ENCODE measurements around the gene POLRMT.
"Not testable (repeated sequence)": the region's sequence is repeated elsewhere in the genome, so short reads cannot be mapped to it uniquely, and the experiment has no call there.

POLRMT gene

GRCh38 chr19:612941-613340, 20.4 kb downstream of the POLRMT start:
- DNase-seq (ENCODE audit: low read depth in 2 of 2, low spot score in 1 of 2), result no peak

GRCh38 chr19:611481-611868, 21.9 kb downstream of the POLRMT start:
- DNase-seq (ENCODE audit: low read depth in 2 of 2, low spot score in 1 of 2), result no peak

- DNase-seq (ENCODE audit: low read depth in 2 of 2, low spot score in 1 of 2), result no peak
Measured at GRCh38 chr19:610801-611480, 22.4 kb downstream of the POLRMT start.

- no peak for DNase-seq (ENCODE audit: low read depth in 2 of 2, low spot score in 1 of 2)
Measured at GRCh38 chr19:610071-610800, 23.1 kb downstream of the POLRMT start.

- no peak for DNase-seq (ENCODE audit: low read depth in 2 of 2, low spot score in 1 of 2)
Measured at GRCh38 chr19:609004-609346, 24.4 kb downstream of the POLRMT start.

GRCh38 chr19:608155-609003, 25.0 kb downstream of the POLRMT start:
- DNase-seq (ENCODE audit: low read depth in 2 of 2, low spot score in 1 of 2), result no peak

GRCh38 chr19:607301-608154, 25.8 kb downstream of the POLRMT start:
- no peak for DNase-seq (ENCODE audit: low read depth in 2 of 2, low spot score in 1 of 2)

- not testable (repeated sequence) for DNase-seq (ENCODE audit: low read depth in 2 of 2, low spot score in 1 of 2)
Measured at GRCh38 chr19:605061-605971, 28.0 kb downstream of the POLRMT start.

- DNase-seq (ENCODE audit: low read depth in 2 of 2, low spot score in 1 of 2), result no peak
Measured at GRCh38 chr19:604355-604754, 29.0 kb downstream of the POLRMT start.

- not testable (repeated sequence) for DNase-seq (ENCODE audit: low read depth in 2 of 2, low spot score in 1 of 2)
Measured at GRCh38 chr19:603779-604178, 29.6 kb downstream of the POLRMT start.

- DNase-seq (ENCODE audit: low read depth in 2 of 2, low spot score in 1 of 2), result not testable (repeated sequence)
Measured at GRCh38 chr19:603302-603639, 30.1 kb downstream of the POLRMT start.

GRCh38 chr19:602391-603301, 30.7 kb downstream of the POLRMT start:
- no peak for DNase-seq (ENCODE audit: low read depth in 2 of 2, low spot score in 1 of 2)

- no peak for DNase-seq (ENCODE audit: low read depth in 2 of 2, low spot score in 1 of 2)
Measured at GRCh38 chr19:601790-602189, 31.5 kb downstream of the POLRMT start.

GRCh38 chr19:601310-601709, 32.0 kb downstream of the POLRMT start:
- no peak for DNase-seq (ENCODE audit: low read depth in 2 of 2, low spot score in 1 of 2)

- no peak for DNase-seq (ENCODE audit: low read depth in 2 of 2, low spot score in 1 of 2)
Measured at GRCh38 chr19:597406-598315, 35.7 kb downstream of the POLRMT start.

GRCh38 chr19:596263-596655, 37.1 kb downstream of the POLRMT start:
- no peak for DNase-seq (ENCODE audit: low read depth in 2 of 2, low spot score in 1 of 2)

- no peak for DNase-seq (ENCODE audit: low read depth in 2 of 2, low spot score in 1 of 2)
Measured at GRCh38 chr19:595326-596262, 37.7 kb downstream of the POLRMT start.

All from stimulated activated CD8-positive, alpha-beta memory T cell treated with anti-CD3 and anti-CD28 coated beads, Interleukin-4, amount 100 ng/mL, for 1 hour (primary cell).